Panc1 (cell line): ENCODE results near the gene GAPT. TPM values are rescaled to one million over a fixed set of nuclear protein-coding genes. Genes with fewer than 3 reads are reported as not detected.

Experiments used
- ATAC-seq: fragments of 200-7000 bp; cut with Tn5 transposase; 2 replicates; pipeline ENCODE4 v1.9.1; 2020; ENCODE audit warnings: mild to moderate bottlenecking, moderate library complexity
- BruUV-seq: library from RNA; stranded (reverse); fragments of 400-500 nt; replicated peaks from 2 replicates; lab custom pipeline; 2021; lab: Mats Ljungman, UMichigan
- CTCF ChIA-PET: fragments of 300-600 bp; sonication (Branson Sonifier 250); formaldehyde crosslinking; loops from one replicate; lab custom pipeline; 2022; ENCODE audit warnings: antibody characterized with exemption; lab: Charles Lee
- POLR2A ChIA-PET: fragments of 300-600 bp; sonication (Branson Sonifier 250); formaldehyde crosslinking; loops from one replicate; lab custom pipeline; 2022; ENCODE audit warnings: antibody characterized with exemption; lab: Charles Lee
- DNase-seq: peaks from one replicate; pipeline ENCODE4 v3.0.0-alpha.2; 2010; ENCODE audit warnings: low read depth, low spot score
- H3K27ac ChIP-seq: 2 replicates; pipeline ENCODE4 v1.5.1; 2011; ENCODE audit warnings: mild to moderate bottlenecking, low read length, inconsistent platforms
- H3K27me3 ChIP-seq: fragments of 200-500 bp; sonication (Bioruptor generic); 2 replicates; pipeline ENCODE4 v1.6.0; 2014; ENCODE audit warnings: low read length, inconsistent platforms; ENCODE audit not compliant: control insufficient read depth, insufficient read depth
- H3K36me3 ChIP-seq: fragments of 200-500 bp; sonication (Bioruptor generic); 2 replicates; pipeline ENCODE4 v1.5.1; 2014; ENCODE audit warnings: inconsistent platforms, mild to moderate bottlenecking, low read length, moderate library complexity; ENCODE audit not compliant: control insufficient read depth, insufficient read depth
- H3K4me1 ChIP-seq: 2 replicates; pipeline ENCODE4 v1.5.1; 2011; ENCODE audit warnings: inconsistent platforms, mild to moderate bottlenecking, low read length, moderate library complexity; ENCODE audit not compliant: control insufficient read depth, insufficient read depth
- H3K4me3 ChIP-seq, 2 experiments: 2 replicates each; pipeline ENCODE4 v1.5.1; 2011 to 2012; ENCODE audit warnings: low read depth in 2 of 2, low read length in 2 of 2, mild to moderate bottlenecking in 2 of 2, inconsistent platforms in 1 of 2, moderate library complexity in 1 of 2
- H3K9me3 ChIP-seq: fragments of 200-500 bp; sonication (Bioruptor generic); 2 replicates; pipeline ENCODE4 v1.5.1; 2014; ENCODE audit warnings: low read depth, mild to moderate bottlenecking, inconsistent platforms, low read length, moderate library complexity; ENCODE audit not compliant: control insufficient read depth, insufficient read depth
- POLR2AphosphoS5 ChIP-seq: IDR thresholded peaks from 2 replicates; pipeline ENCODE4 v1.6.1; 2012; ENCODE audit warnings: mild to moderate bottlenecking, low read depth, low read length, moderate library complexity
- SIN3A ChIP-seq: IDR thresholded peaks from 2 replicates; pipeline ENCODE4 v1.6.1; 2012; ENCODE audit warnings: low read depth, mild to moderate bottlenecking, low read length, moderate library complexity, borderline replicate concordance; ENCODE audit not compliant: insufficient read depth
- TCF7L2 ChIP-seq: IDR thresholded peaks from 2 replicates; pipeline ENCODE4 v1.6.1; 2011; ENCODE audit warnings: mild to moderate bottlenecking, low read depth, low read length, inconsistent platforms
- in situ Hi-C: cut with HindIII; loops from 2 replicates; pipeline ENCODE4 v1.10.0; 2016; ENCODE audit warnings: low sequenced_read_pairs, low pct_unique_long_range_greater_than_20kb
- intact Hi-C: fragments of 100-400 bp; cut with micrococcal nuclease; formaldehyde crosslinking; loops from one replicate; pipeline ENCODE4 v1.10.0; 2022; ENCODE audit not compliant: unreplicated experiment
- total RNA-seq: library from RNA; stranded (reverse); gene quantifications from one replicate; pipeline ENCODE4 v1.2.1, GENCODE V29; 2021; ENCODE audit not compliant: unreplicated experiment
- TF ChIP-seq, protein P1 (sequence below): fragments of 450-650 bp; IDR thresholded peaks from 2 replicates; pipeline ENCODE4 v1.5.1; 2017; ENCODE audit warnings: mild to moderate bottlenecking
- TF ChIP-seq, protein P2 (sequence below), 2 experiments: IDR thresholded peaks; 2 replicates each; pipeline ENCODE4 v1.6.1; 2011 to 2012; ENCODE audit warnings: low read depth in 2 of 2, control low read depth in 1 of 2, low read length in 1 of 2, mild to moderate bottlenecking in 1 of 2, moderate library complexity in 1 of 2; ENCODE audit not compliant: insufficient read depth in 1 of 2

Gene GAPT
- total RNA-seq, 1 experiment from 2014 or later = not detected

DNA sequence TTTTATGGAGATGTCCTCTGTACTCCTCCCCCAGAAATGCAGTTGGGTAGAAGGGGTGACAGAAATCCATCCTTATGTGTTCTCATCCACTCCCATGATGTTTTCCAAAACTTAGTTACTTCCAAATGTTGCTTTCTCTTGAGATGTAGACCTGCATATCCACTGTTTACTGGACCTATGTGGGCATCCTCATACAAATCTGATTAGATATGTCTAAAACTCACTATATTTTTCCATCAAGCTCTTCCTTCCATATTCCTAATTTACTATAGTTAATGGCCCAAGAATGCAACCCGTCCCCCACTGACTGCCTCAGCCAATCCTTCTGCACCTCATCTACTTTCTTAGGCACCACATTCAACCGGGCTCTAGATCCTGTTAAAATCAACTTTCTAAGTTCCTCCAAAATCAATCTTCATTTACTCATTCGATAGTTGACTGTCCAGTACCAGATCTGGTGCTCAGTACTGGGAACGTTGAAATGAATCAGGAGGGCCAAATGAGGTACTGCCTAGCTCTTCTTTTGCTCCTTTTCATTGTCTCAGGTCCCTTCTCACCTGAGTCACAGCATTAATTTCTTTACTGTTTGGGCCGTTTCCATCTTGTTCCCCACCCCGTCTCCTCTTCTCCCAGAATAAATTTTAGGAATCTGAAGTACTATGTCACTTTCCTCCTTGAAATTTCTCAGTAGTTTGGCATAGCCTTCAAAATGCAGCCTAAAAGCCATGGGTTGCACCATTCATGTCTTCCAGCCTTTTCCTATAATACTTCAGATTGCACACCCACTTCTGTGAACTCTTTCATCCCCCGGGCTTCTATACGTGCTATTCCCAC, 39.3 kb upstream of the GAPT start:
- TF ChIP-seq SIN3A = peak; percentile 26; the same call in 1 of the 2 replicates
- TF ChIP-seq TCF7L2 = 0 out of 2 replicates have a peak, but pooled peaks have one; percentile 47
- no peak for TF ChIP-seq POLR2AphosphoS5
- TF ChIP-seq, protein P1, sequence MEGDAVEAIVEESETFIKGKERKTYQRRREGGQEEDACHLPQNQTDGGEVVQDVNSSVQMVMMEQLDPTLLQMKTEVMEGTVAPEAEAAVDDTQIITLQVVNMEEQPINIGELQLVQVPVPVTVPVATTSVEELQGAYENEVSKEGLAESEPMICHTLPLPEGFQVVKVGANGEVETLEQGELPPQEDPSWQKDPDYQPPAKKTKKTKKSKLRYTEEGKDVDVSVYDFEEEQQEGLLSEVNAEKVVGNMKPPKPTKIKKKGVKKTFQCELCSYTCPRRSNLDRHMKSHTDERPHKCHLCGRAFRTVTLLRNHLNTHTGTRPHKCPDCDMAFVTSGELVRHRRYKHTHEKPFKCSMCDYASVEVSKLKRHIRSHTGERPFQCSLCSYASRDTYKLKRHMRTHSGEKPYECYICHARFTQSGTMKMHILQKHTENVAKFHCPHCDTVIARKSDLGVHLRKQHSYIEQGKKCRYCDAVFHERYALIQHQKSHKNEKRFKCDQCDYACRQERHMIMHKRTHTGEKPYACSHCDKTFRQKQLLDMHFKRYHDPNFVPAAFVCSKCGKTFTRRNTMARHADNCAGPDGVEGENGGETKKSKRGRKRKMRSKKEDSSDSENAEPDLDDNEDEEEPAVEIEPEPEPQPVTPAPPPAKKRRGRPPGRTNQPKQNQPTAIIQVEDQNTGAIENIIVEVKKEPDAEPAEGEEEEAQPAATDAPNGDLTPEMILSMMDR = no peak
- TF ChIP-seq, protein P2, sequence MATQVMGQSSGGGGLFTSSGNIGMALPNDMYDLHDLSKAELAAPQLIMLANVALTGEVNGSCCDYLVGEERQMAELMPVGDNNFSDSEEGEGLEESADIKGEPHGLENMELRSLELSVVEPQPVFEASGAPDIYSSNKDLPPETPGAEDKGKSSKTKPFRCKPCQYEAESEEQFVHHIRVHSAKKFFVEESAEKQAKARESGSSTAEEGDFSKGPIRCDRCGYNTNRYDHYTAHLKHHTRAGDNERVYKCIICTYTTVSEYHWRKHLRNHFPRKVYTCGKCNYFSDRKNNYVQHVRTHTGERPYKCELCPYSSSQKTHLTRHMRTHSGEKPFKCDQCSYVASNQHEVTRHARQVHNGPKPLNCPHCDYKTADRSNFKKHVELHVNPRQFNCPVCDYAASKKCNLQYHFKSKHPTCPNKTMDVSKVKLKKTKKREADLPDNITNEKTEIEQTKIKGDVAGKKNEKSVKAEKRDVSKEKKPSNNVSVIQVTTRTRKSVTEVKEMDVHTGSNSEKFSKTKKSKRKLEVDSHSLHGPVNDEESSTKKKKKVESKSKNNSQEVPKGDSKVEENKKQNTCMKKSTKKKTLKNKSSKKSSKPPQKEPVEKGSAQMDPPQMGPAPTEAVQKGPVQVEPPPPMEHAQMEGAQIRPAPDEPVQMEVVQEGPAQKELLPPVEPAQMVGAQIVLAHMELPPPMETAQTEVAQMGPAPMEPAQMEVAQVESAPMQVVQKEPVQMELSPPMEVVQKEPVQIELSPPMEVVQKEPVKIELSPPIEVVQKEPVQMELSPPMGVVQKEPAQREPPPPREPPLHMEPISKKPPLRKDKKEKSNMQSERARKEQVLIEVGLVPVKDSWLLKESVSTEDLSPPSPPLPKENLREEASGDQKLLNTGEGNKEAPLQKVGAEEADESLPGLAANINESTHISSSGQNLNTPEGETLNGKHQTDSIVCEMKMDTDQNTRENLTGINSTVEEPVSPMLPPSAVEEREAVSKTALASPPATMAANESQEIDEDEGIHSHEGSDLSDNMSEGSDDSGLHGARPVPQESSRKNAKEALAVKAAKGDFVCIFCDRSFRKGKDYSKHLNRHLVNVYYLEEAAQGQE (IDR thresholded peaks at IDR 0.05; ENCODE audit: insufficient read depth in 1 of 2, low read depth in 2 of 2, low read length in 1 of 2) = no peak
- ATAC-seq (peak; percentile 48), DNase-seq (no peak)
- H3K27me3 ChIP-seq = no peaks in the 10 kb centered on the region
- H3K4me1 ChIP-seq = peaks cover 47% of the 10 kb centered on the region
- in situ Hi-C loops (loop anchor here (25.0 kb wide), 1 partner anchor 965 kb away; the partner anchor contains the start of gene ACTBL2), intact Hi-C loops (loop anchor here (10.0 kb wide), 3 partner anchors 127 to 757 kb away; no protein-coding TSS in a partner anchor)
- H3K9me3 ChIP-seq = no peaks in the 10 kb centered on the region
- CTCF ChIA-PET = no interaction called here
- peaks cover 41% of the 10 kb centered on the region for H3K36me3 ChIP-seq
- BruUV-seq = no TSS peak
- H3K4me3 ChIP-seq = no peak overlapping the region
- POLR2A ChIA-PET = no interaction called here
- H3K27ac ChIP-seq = peak overlapping the region; percentile 97

DNA sequence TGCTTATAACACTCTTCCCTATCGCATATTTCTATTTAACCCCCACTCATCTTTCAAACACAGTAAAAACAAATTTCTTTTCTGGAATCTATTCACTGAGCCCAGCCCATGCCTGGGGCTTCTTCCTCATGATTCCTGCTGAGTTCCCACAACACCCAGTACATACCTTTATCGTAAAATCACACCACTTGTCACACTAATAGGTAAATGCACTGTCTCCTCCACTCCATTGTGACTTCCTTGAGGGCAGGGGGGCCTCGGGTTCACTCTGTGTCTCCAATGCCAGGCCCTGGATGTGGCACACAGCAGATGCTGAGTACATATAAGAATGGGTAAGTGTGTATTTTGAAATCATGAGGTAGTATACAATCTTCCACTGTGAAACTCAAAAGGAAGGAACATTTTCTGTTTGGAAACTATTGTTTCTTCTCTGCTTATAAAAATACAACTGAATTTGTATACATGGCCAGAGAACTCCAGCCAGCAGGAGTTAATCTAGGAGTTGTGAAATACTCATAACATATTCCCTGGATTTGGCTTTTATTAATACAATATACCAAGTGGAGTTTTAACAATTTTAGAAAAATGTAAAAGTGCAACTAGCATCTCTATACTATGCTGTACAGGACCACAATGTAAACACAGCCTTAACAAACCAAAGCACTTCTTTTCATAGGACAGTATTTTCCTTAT, 38.5 kb upstream of the GAPT start:
- ChIA-PET CTCF (no interaction called here), POLR2A (no interaction called here)
- Histone ChIP-seq H3K27ac (peak overlapping the region; percentile 97), H3K36me3 (peaks cover 48% of the 10 kb centered on the region), H3K27me3 (no peaks in the 10 kb centered on the region), H3K4me1 (peaks cover 47% of the 10 kb centered on the region), H3K4me3 (peak overlapping the region in 1 of 2 experiments; percentile 87; a peak in 2 of 4 replicates), H3K9me3 (no peaks in the 10 kb centered on the region)
- in situ Hi-C loops (loop anchor here (25.0 kb wide), 1 partner anchor 965 kb away; the partner anchor contains the start of gene ACTBL2), intact Hi-C loops (loop anchor here (10.0 kb wide), 3 partner anchors 128 to 758 kb away; no protein-coding TSS in a partner anchor)
- ATAC-seq (peak; percentile 63), DNase-seq (no peak)
- no TSS peak for BruUV-seq
- TF ChIP-seq, protein P1 = no peak
- TF ChIP-seq POLR2AphosphoS5 (peak; percentile 47), TCF7L2 (no peak), SIN3A (no peak)
- TF ChIP-seq, protein P2 (IDR thresholded peaks at IDR 0.05; ENCODE audit: insufficient read depth in 1 of 2, low read depth in 2 of 2, low read length in 1 of 2) = no peak
